Measurements from ENCODE around the gene GNG7. TPM values are rescaled to one million over a fixed set of nuclear protein-coding genes. Genes with fewer than 3 reads are reported as not detected.
"Not testable (repeated sequence)": the region's sequence is repeated elsewhere in the genome, so short reads cannot be mapped to it uniquely, and the experiment has no call there.

Gene GNG7
- total RNA-seq, 1 donor from 2014 or later = 5.5 TPM

- Histone ChIP-seq H3K36me3 (no peaks in the 10 kb centered on the region), H3K9me3 (no peaks in the 10 kb centered on the region), H3K4me3 (no peak overlapping the region), H3K4me1 (peaks cover 20% of the 10 kb centered on the region), H3K27me3 (no peaks in the 10 kb centered on the region), H3K27ac (no peak overlapping the region)
- ATAC-seq (no peak), DNase-seq (no peak)
- intact Hi-C loops (cut with DNase I) = loop anchor here (10.0 kb wide), 1 partner anchor 135 kb away; the partner anchor contains the start of gene GADD45B
- TF ChIP-seq CTCF (IDR thresholded peaks at IDR 0.05) = no peak
Measured at GRCh38 chr19:2609389-2610116, 92.9 kb downstream of the GNG7 start.

GRCh38 chr19:2609034-2609388 lies 93.5 kb downstream of the GNG7 start:
- H3K27ac ChIP-seq; H3K36me3 ChIP-seq; ATAC-seq; H3K27me3 ChIP-seq; H3K9me3 ChIP-seq; H3K4me3 ChIP-seq; DNase-seq; intact Hi-C loops (cut with DNase I): not testable (repeated sequence)
- peaks cover 19% of the 10 kb centered on the region for H3K4me1 ChIP-seq

- no peak for DNase-seq
- intact Hi-C loops (cut with DNase I) = no loop called here
- TF ChIP-seq CTCF (IDR thresholded peaks at IDR 0.05) = no peak
- no peaks in the 10 kb centered on the region for H3K9me3 ChIP-seq
- H3K4me3 ChIP-seq = no peak overlapping the region
- peaks cover 16% of the 10 kb centered on the region for H3K4me1 ChIP-seq
- no peak overlapping the region for H3K27ac ChIP-seq
- no peak for ATAC-seq
- no peaks in the 10 kb centered on the region for H3K36me3 ChIP-seq
- H3K27me3 ChIP-seq = no peaks in the 10 kb centered on the region
Measured at GRCh38 chr19:2608602-2608922, 93.9 kb downstream of the GNG7 start.

- TF ChIP-seq CTCF (IDR thresholded peaks at IDR 0.05) = no peak
- DNase-seq (no peak), ATAC-seq (no peak)
Measured at GRCh38 chr19:2607712-2608601, 94.5 kb downstream of the GNG7 start.

GRCh38 chr19:2606774-2607173 lies 95.7 kb downstream of the GNG7 start:
- ATAC-seq; H3K27me3 ChIP-seq; H3K9me3 ChIP-seq; intact Hi-C loops (cut with DNase I); DNase-seq; H3K36me3 ChIP-seq; H3K27ac ChIP-seq; H3K4me3 ChIP-seq: not testable (repeated sequence)
- peaks cover 27% of the 10 kb centered on the region for H3K4me1 ChIP-seq

More at GRCh38 chr19:2607712-2608601, 94.5 kb downstream of the GNG7 start:
- Histone ChIP-seq H3K4me1 (peaks cover 21% of the 10 kb centered on the region), H3K27ac (no peak overlapping the region), H3K27me3 (no peaks in the 10 kb centered on the region), H3K9me3 (no peaks in the 10 kb centered on the region), H3K36me3 (no peaks in the 10 kb centered on the region), H3K4me3 (no peak overlapping the region)
- intact Hi-C loops (cut with DNase I) = no loop called here

GRCh38 chr19:2605889-2606288 lies 96.6 kb downstream of the GNG7 start:
- H3K27me3 ChIP-seq; H3K36me3 ChIP-seq; DNase-seq; intact Hi-C loops (cut with DNase I); H3K4me3 ChIP-seq; H3K27ac ChIP-seq; H3K9me3 ChIP-seq; ATAC-seq: not testable (repeated sequence)
- peaks cover 19% of the 10 kb centered on the region for H3K4me1 ChIP-seq

GRCh38 chr19:2604747-2605329 lies 97.7 kb downstream of the GNG7 start:
- Histone ChIP-seq H3K9me3 (no peaks in the 10 kb centered on the region), H3K27me3 (no peaks in the 10 kb centered on the region), H3K27ac (no peak overlapping the region), H3K36me3 (no peaks in the 10 kb centered on the region), H3K4me1 (peaks cover 13% of the 10 kb centered on the region), H3K4me3 (no peak overlapping the region)
- ATAC-seq (no peak), DNase-seq (no peak)
- intact Hi-C loops (cut with DNase I) = no loop called here
- no peak for TF ChIP-seq CTCF (IDR thresholded peaks at IDR 0.05)

All from upper lobe of right lung (tissue), 1 donor.